GM18858 (cell line): ENCODE results near the gene WDFY1.

Experiments
- ATAC-seq: cut with Tn5 transposase; IDR thresholded peaks from one replicate; pipeline ENCODE4 v1.9.1; 2021; ENCODE audit not compliant: unreplicated experiment

Gene WDFY1

GRCh38 chr2:223930103-223930976 lies 14.8 kb downstream of the WDFY1 start:
- ATAC-seq: no peak

- no peak for ATAC-seq
These were observed 15.5 kb downstream of the WDFY1 start for GRCh38 chr2:223929571-223930102.

GRCh38 chr2:223928113-223929006 lies 16.8 kb downstream of the WDFY1 start:
- no peak for ATAC-seq

GRCh38 chr2:223925106-223925505 lies 20.0 kb downstream of the WDFY1 start:
- no peak for ATAC-seq

GRCh38 chr2:223923976-223924375 lies 21.2 kb downstream of the WDFY1 start:
- ATAC-seq: no peak

GRCh38 chr2:223922308-223922707 lies 22.8 kb downstream of the WDFY1 start:
- no peak for ATAC-seq

GRCh38 chr2:223921204-223921603 lies 23.9 kb downstream of the WDFY1 start:
- no peak for ATAC-seq

GRCh38 chr2:223920109-223920508 lies 25.0 kb downstream of the WDFY1 start:
- ATAC-seq: no peak

GRCh38 chr2:223918671-223919134 lies 26.4 kb downstream of the WDFY1 start:
- no peak for ATAC-seq

GRCh38 chr2:223916181-223916920 lies 28.8 kb downstream of the WDFY1 start:
- no peak for ATAC-seq

- ATAC-seq: no peak
These were observed 30.1 kb downstream of the WDFY1 start for GRCh38 chr2:223915071-223915470.

- no peak for ATAC-seq
These were observed 30.8 kb downstream of the WDFY1 start for GRCh38 chr2:223914324-223914723.

GRCh38 chr2:223909001-223909741 lies 36.0 kb downstream of the WDFY1 start:
- ATAC-seq: no peak

- no peak for ATAC-seq
These were observed 36.7 kb downstream of the WDFY1 start for GRCh38 chr2:223908304-223908998.

GRCh38 chr2:223905996-223906395 lies 39.1 kb downstream of the WDFY1 start:
- ATAC-seq: no peak

GRCh38 chr2:223901854-223902253 lies 43.3 kb downstream of the WDFY1 start:
- no peak for ATAC-seq

- ATAC-seq: no peak
These were observed 43.8 kb downstream of the WDFY1 start for GRCh38 chr2:223901311-223901710.

GRCh38 chr2:223900531-223900930 lies 44.6 kb downstream of the WDFY1 start:
- ATAC-seq: no peak

- no peak for ATAC-seq
These were observed 45.1 kb downstream of the WDFY1 start for GRCh38 chr2:223900066-223900465.
